Neural crest cell (in vitro differentiated cells): Measurements from ENCODE around the gene SLC2A9. TPM values are rescaled to one million over a fixed set of nuclear protein-coding genes. Genes with fewer than 3 reads are reported as not detected.
A peak's percentile ranks its signal among the peaks of the same experiment; 100 is the strongest.

Experiments used
- DNase-seq: peaks from one replicate; pipeline ENCODE4 v3.0.0; 2021; ENCODE audit warnings: low read depth, mixed read lengths, low spot score
- H3K27ac Mint-ChIP-seq: one replicate; pipeline ENCODE4 v1.8.0; 2021; ENCODE audit warnings: mild to moderate bottlenecking, mixed read lengths; ENCODE audit not compliant: unreplicated experiment
- H3K27me3 Mint-ChIP-seq: 2 replicates; pipeline ENCODE4 v1.8.0; 2021; ENCODE audit warnings: low read depth, mild to moderate bottlenecking, mixed read lengths
- H3K36me3 Mint-ChIP-seq: 2 replicates; pipeline ENCODE4 v1.8.0; 2021; ENCODE audit warnings: low read depth, mild to moderate bottlenecking, mixed read lengths
- H3K4me1 Mint-ChIP-seq: 2 replicates; pipeline ENCODE4 v1.8.0; 2021; ENCODE audit warnings: mixed read lengths
- H3K4me3 Mint-ChIP-seq: one replicate; pipeline ENCODE4 v1.8.0; 2021; ENCODE audit warnings: mild to moderate bottlenecking, mixed read lengths
- H3K9me3 Mint-ChIP-seq: 2 replicates; pipeline ENCODE4 v1.8.0; 2021; ENCODE audit warnings: mixed read lengths
- CTCF ChIP-seq: fragments of 200-600 bp; sonication (generic); conservative IDR thresholded peaks from 2 replicates; pipeline ENCODE4 v1.5.0; 2021; ENCODE audit warnings: antibody characterized with exemption, mild to moderate bottlenecking
- total RNA-seq: library from RNA; stranded (reverse); gene quantifications from 2 replicates; pipeline ENCODE4 v1.2.1, GENCODE V29; 2021

The SLC2A9 gene
- total RNA-seq, 1 donor from 2014 or later: 0.26 TPM

GRCh38 chr4:9944431-9945425 lies 76.6 kb downstream of the SLC2A9 start:
- Mint-ChIP-seq H3K4me1 (peaks cover 15% of the 10 kb centered on the region), H3K4me3 (no peak overlapping the region), H3K9me3 (no peaks in the 10 kb centered on the region), H3K27ac (peak overlapping the region; percentile 43), H3K36me3 (no peaks in the 10 kb centered on the region), H3K27me3 (no peaks in the 10 kb centered on the region)
- no peak for TF ChIP-seq CTCF
- no peak for DNase-seq

- Mint-ChIP-seq H3K36me3 (no peaks in the 10 kb centered on the region), H3K4me3 (no peak overlapping the region), H3K9me3 (no peaks in the 10 kb centered on the region), H3K27ac (no peak overlapping the region), H3K4me1 (peaks cover 5% of the 10 kb centered on the region), H3K27me3 (no peaks in the 10 kb centered on the region)
- TF ChIP-seq CTCF: no peak
- no peak for DNase-seq
These were observed 77.5 kb downstream of the SLC2A9 start for GRCh38 chr4:9943761-9944160.

- Mint-ChIP-seq H3K27me3 (no peaks in the 10 kb centered on the region), H3K4me1 (peaks cover 3% of the 10 kb centered on the region), H3K36me3 (no peaks in the 10 kb centered on the region), H3K4me3 (no peak overlapping the region), H3K27ac (no peak overlapping the region), H3K9me3 (no peaks in the 10 kb centered on the region)
- no peak for TF ChIP-seq CTCF
- DNase-seq: no peak
These were observed 78.2 kb downstream of the SLC2A9 start for GRCh38 chr4:9942921-9943600.

- Mint-ChIP-seq H3K27ac (no peak overlapping the region), H3K4me1 (no peaks in the 10 kb centered on the region), H3K4me3 (no peak overlapping the region), H3K9me3 (no peaks in the 10 kb centered on the region), H3K36me3 (no peaks in the 10 kb centered on the region), H3K27me3 (no peaks in the 10 kb centered on the region)
- DNase-seq: no peak
- TF ChIP-seq CTCF: no peak
These were observed 79.2 kb downstream of the SLC2A9 start for GRCh38 chr4:9942139-9942538.

- no peak for TF ChIP-seq CTCF
- Mint-ChIP-seq H3K27ac (no peak overlapping the region), H3K36me3 (no peaks in the 10 kb centered on the region), H3K4me1 (no peaks in the 10 kb centered on the region), H3K4me3 (no peak overlapping the region), H3K9me3 (no peaks in the 10 kb centered on the region), H3K27me3 (no peaks in the 10 kb centered on the region)
- no peak for DNase-seq
These were observed 81.3 kb downstream of the SLC2A9 start for GRCh38 chr4:9940041-9940440.
